Activated CD4-positive, CD25-positive, alpha-beta regulatory T cell (primary cell): ENCODE results near the gene CHTF8.
"Not testable (repeated sequence)": the region's sequence is repeated elsewhere in the genome, so short reads cannot be mapped to it uniquely, and the experiment has no call there.

ENCODE experiments used
- DNase-seq, 4 experiments: peaks; one replicate each; lab custom pipeline; 2025; lab: John Stamatoyannopoulos, UW

Gene CHTF8, protein sequence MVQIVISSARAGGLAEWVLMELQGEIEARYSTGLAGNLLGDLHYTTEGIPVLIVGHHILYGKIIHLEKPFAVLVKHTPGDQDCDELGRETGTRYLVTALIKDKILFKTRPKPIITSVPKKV

DNA sequence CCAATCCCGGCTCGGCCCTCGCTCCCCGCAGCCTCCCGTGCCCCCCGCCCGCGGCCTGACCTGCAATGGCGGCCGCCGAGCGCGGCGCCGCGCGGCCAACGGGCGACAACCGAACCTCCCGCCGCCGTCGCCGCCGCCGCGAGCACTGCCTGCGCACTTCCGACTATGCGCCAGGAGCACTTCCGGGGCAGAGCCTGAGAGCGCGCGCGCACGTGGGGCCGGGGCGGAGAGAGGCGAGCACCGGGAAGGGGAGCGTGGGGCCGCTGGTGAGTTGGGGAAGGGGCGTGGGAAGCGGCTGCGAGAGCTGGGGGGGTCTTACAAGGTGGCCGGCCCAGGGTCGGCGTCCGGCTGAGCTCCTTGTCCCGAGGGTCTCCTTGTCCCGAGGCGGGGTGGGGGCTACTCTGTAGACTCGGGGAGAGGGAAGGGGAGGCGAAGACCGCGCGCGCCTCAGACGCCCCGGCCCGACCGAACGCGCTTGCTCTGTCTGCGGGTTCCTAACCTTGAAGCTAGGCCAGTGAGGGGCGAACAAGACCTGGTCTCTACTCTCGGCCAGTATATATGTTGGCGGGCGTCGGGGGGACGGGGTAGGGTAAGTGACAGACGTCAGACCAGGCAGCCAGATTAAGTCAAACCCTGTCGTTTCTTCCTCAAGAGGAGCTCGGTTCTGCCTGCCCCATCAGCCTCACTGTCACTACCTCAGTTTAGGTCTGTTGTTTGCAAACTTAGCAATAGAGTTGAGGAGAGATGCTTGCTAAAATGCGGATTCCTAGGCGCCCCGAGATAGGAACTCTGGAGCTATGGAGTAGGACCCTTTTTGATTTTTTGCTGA lies at the start of gene CHTF8, which contains the start of gene UTP4:
Gene CHTF8, minus strand, starts transcription at position 165 of the 829 bp plus-strand sequence. CDS start 11,130 bp downstream, outside the sequence.
Gene UTP4, plus strand, starts transcription at position 226 of the 829 bp plus-strand sequence. CDS start 811 bp downstream, outside the sequence.
- DNase-seq: peak; percentile 70 to 82 (median 74)

DNA sequence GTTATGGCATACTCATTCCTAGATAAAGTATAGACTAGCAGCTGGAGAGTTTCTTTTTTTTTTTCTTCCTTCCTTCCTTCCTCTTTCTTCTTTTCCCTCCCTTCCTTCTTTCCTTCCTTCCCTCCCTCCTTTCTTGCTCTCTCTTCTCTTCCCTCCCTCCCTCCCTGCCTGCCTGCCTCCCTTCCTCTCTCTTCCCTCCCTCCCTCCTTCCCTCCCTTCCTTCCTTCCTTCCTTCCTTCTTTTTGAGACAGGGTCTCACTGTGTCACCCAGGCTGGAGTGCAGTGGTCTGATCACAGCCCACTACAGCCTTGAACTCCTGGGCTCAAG lies 47.6 kb upstream of the CHTF8 start:
- no peak for DNase-seq

DNA sequence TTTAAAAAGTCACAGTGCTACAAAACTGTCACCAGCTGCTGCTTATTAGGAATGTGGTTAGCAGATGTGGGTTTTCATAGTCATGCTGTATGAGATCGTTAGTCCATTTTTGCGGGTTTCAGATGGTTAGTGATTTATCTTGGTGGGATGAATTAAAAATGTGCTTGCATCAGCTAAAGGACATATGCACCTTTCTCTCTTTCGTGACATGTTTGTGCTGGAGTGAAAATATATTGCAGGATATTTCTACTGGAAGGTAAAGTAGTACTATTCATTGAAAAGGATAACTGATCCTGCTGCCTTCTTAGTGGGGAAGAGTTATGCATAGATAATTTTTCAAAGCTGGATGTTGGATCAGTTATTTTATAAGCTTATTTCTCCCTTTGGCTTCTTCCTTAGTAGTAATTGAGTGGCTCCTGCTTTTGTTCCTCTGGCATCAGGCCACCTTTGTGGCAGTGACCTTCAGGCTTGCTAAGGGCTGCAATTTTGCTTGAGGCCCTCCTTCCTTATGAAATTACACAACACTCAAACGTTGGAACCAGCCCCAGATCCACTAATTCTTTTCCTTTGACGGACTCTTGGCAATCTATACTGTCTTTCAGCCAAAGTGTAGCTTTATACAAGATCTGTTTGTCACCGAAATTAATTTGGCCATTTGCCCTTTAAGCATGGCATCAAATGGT lies 47.1 kb upstream of the CHTF8 start:
- DNase-seq: no peak

DNA sequence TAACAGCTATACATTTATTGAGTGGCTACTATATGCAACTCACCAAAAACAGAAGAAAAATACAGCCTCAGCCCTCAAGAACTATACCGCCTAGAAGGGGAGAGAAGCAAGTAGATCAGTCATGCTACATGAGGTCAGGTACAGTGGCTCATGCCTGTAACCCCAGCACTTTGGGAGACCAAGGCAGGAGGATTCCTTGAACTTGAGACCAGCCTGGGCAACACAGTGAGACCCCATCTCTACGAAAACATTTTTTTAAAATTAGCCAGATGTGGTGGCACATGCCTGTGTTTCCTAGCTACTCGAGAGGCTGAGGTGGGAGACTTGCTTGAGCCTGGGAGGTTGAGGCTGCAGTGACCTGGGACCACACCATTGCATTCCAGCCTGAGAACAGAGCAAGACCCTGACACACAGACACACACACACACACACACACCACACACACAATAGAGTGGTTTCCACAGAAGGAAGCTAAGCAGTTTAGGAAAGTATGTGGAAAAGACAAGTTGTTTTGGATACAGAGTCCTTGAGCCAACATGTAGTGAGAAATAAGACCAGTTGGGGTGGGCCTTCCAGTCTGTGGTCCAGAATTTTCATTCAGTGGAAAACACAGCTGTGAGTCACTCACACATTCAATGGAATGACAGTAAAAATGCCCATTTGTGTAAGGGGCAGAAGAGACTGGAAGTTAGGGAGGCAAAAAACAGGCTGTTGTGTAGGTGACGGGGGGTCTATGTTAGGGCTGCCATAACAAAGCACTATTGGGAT lies 43.8 kb upstream of the CHTF8 start:
- no peak for DNase-seq

DNA sequence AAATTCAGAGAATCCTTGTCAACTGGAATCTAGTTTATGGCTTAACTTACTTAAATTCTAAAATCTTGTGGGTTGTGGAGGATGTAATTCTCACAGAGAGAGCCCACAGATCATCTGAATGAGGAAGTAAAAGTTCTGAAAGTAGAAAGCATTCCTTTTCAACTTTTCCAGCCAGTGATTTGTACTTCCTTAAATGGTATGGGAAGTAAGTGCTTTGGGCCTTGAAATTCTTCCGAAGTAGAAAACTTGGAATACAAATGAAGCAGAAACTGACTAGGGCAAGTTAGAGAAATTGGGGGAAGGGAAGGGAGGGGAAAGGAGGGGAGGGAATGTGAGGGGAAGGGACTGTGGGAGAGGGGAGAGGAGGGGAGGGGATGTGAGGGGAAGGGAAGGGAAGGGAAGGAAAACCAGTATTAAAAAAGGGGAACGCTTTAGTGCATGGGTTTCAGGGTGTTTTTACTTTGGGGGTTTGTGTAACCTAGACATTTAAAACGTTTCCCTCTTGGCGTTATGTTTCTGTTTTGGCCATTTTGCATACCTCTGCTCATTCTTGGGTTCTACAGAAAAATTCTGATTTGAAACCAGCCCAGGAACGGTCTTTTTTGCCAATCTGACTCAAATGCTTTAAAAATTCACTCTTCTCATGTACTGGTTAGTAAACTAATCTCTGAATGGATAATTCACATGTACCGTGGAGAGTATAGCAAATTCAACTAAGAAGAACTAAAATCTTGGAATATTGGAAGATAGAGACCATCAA lies 39.1 kb upstream of the CHTF8 start:
- no peak for DNase-seq

DNA sequence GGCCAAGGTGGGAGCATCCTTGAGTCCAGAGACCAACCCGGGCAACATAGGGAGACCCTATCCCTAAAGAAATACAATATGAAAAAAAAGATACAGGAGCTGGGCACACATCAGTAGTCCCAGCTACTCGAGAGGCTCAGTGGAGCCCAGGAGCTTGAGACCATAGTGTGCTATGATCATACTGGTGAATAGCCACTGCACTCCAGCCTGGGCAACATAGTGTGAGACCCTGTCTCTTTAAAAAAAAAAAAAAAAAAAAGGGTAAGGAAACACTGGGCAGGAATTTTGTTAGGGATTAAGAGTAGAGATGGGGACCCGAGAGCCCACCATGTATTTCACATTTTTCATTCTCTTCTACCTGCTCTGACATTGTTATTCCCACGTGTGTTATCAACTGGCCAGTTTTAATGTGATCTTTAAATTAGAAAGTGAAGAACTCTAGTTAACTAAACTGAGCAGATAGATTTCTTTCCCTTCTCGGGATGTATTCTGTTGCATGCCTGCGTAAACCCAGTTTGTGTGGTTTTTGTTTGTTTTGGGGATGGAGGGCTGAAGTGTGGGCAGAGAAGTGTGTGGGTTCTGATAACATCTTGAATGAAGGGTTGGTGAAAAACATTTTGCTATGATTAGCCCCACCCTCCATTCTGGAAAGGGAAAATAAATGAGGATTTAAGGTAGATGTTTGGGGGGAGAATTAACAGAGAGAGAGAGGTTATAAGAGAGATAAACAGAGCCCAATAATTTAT lies 37.4 kb upstream of the CHTF8 start:
- DNase-seq: no peak

DNA sequence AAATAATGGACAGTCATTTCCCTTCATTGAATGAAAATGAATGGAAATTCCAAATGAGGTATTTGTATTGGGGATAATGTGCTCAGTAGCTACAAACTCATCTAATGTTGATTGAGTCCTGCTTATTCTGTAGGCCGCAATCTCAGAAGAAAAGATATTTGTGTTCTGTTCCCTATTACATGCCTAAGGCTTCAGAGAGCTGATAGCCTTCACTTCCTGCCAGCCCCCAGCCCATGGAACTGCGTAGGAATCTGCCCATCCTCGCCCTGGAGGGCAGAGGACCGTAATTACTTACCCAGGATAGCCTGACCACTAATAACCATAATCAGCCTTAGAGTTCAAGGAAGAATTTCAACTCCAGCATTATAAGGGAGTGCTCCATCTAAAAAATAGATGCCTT lies 36.7 kb upstream of the CHTF8 start:
- DNase-seq: no peak

DNA sequence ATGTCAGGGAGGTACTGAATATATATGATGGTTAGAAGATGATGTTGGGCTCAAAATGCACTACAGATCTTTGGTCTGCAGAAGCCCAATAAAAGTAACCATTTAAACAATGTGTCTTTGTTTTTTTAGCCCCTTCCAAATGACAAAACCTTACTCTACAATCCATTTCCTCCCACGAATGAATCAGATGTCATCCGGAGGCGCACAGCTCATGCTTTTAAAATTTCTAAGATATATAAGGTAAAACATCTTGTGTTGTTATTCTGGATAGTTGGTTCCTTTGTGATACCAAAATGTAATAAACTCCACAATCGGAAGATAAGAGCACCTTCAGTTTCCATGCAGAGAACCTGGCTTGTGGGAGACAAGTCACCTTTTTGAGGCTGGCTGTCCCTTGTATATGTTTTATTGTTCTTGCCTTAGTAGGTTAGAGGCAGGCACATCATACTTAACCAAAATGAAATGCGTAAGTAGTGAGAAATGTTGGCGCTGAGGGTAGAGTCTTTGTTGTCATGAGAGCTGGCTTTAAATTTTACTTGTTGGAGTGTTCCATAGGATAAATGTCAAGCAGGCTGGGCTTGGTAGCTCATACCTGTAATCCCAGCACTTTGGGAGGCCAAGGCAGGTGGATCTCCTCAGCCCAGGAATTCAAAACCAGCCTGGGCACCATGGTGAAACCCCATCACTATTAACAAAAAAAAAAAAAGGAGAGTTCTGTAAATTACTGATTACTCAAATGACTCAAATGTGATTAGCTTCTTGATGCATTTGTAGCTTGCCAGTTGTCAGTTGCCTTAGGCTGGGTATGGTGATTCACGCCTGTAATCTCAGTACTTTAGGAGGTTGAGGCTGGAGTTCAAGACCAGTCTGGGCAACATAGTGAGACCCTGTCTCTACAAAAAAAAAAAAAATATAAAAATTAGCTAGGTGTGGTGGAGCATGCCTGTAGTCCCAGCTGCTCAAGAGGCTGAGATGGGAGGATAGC lies 34.9 kb upstream of the CHTF8 start:
- no peak for DNase-seq

DNA sequence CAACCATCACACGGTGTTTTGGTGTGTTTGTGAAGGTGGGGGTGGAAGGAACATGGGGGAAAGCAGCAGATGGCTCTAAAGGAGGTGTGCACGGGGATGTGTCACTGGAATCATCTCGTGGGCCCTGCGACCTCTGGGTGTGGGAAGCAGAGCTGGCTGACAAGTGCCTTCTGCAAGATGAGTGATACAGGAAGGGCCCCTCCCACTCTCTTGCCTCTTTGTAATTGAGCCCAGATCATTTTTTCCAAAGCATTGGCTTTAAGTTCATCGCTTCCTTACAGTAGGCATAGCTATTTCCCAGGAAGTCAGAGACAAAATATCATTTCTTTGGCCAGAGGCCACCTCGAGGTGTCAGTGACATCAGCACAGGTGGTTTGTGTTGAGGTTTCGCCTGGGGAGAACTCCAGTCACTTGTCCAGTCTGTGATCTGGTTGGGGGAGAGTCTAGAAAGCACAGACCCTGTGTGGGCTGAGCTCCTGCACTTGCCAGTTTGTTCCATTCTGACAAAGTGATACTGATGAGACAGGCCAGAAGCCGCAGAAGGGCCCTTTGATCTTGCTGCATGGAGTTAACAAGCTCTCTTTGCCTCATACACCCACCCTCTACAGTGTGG lies 33.9 kb upstream of the CHTF8 start:
- peak in 1 of 4 experiments; percentile 21 for DNase-seq

DNA sequence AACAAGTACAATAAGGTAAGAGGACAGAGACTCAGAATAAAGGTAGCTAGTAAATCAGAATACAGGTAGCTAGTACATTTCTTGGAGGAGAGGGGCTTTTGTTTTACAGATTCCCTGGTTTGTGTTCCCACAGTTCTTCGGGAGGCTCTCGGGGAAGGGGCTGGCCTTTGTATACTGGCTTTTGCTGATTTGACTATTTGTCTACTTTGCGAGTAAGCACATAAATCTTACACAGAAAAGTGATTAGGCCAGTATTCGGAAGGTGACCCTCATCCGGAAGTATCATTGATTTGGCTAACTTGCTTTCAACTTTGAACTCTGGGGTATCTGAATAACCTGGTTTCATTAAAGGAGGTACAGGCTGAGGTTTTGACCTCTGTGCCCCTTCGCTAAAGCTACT lies 33.2 kb upstream of the CHTF8 start:
- DNase-seq: no peak

DNA sequence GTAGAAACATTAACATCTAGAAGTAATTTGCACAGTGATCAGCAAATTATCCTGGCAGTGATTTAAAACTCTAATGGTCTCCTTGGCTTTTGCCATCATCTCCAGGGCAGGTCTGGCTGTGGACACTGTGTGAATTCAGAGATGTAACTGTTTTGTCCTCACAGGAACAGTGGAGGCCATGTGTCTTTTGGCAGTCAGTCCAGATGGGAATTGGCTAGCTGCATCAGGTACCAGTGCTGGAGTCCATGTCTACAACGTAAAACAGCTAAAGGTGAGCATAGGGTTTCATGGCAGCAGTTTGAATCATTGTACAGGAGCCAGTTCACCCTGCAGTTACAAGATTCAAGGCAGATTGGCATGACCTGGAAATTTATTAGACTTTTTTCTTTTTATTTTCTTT lies 27.8 kb upstream of the CHTF8 start:
- no peak for DNase-seq

DNA sequence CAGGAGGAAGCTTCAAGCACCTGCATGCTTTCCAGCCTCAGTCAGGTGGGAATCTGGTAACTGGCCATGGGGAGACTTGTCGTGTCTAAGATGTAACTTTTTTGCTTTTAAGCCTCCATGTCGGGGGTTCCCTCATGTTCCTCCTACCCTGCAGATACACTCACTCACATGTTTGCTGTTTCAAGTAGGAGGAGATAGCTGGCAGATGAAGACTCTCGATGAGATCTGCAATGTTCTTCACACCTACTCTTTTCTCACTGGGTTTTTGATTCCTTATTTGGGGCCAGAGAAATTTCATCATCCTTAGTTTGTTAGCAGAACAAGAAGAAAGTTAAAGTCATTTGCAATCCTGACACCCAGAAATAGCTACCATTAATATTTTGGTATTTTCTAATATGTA lies 24.8 kb upstream of the CHTF8 start:
- no peak for DNase-seq

DNA sequence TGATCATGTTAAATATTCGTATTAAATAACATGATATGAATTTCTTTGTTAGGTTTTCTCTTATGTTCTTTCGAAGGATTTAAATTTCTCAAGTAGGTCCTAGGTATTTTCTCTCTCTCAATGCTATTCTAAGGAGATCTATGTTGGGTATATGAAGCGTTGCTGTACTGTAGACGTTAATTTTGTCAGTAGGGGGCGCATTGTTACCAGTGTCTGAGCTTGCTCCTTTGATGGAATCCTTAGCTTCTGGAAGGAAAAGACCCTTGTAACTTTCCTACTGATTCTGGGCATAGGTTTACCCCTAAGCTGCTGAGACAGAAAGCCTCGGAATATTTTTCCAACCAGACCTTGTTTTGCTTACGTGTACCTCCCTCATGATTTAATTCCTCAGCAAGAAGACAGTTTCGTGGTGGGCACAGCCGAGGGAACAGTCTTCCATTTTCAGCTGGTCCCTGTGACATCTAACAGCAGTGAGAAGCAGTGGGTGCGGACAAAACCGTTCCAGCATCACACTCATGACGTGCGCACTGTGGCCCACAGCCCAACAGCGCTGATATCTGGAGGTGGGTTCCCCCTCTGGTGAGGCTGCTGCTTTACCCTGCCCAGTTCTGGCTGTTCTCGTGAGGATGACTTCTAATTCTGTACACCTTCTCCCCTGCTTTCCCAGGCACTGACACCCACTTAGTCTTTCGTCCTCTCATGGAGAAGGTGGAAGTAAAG lies 17.9 kb upstream of the CHTF8 start:
- peak in 2 of 4 experiments; percentile 9 to 12 for DNase-seq

DNA sequence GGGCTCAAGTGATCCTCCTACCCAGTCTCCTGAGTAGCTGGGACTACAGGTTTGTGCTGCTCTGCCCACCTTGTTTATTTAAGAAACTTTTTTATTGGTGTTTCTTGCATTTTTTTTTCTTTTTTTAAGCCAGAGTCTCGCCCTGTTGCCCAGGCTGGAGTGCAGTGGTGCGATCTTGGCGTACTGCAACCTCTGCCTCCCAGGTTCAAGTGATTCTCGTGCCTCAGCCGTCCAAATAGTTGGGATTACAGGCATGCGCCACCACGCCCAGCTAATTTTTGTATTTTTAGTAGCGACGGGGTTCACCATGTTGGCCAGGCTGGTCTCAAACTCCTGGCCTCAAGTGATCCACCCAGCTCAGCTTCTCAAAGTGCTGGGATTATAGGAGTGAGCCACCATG lies 17.2 kb upstream of the CHTF8 start:
- not testable (repeated sequence) for DNase-seq

DNA sequence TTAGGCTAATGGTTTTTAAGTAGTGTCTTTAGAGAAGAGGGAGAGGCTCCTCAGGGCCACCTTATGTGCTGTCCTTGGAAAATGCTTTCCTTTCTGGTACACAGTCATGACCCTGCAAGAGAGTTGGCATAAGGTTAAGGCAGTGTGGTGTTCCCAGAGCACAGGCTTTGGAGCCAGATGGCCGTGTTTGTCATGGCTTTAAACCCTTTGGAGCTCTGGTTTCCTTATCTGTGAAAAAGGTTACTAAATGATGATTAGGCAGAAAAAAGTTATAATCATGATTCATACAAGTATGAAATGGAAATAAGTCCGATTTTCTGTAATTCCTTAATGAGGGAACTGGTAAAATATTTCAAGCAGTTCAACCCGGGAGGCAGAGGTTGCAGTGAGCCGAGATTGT lies 13.3 kb upstream of the CHTF8 start:
- no peak for DNase-seq

DNA sequence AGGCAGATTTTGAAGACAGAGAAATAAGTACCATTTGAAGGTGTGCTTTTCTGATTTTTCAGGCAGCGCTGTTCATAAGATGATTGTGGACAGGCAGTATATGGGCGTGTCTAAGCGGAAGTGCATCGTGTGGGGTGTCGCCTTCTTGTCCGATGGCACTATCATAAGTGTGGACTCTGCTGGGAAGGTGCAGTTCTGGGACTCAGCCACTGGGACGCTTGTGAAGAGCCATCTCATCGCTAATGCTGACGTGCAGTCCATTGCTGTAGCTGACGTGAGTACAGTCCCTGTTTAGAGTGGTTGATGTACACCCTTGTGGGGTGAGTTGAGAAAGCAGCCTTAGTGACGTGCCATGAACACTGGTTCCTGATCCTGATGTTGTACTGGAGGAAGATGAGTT lies 10.7 kb upstream of the CHTF8 start:
- DNase-seq: no peak

DNA sequence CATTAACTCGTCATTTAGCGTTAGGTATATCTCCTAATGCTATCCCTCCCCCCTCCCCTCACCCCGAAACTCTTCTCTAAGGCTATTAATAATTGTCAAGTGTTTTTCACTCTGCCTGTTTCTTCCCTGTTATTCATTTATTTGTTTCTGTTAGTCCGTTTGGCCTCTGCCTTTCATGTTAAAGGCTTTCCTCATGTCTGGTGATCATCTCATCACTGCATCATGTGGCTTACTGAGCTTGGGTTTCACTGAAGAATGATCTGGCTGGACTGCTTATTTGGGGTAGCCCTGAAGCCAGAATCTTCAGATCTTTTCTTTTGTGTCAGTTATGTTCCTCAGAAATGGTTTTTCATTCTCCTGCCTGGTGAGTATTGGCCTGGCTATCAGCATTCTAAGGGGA lies 9.5 kb upstream of the CHTF8 start:
- no peak for DNase-seq

DNA sequence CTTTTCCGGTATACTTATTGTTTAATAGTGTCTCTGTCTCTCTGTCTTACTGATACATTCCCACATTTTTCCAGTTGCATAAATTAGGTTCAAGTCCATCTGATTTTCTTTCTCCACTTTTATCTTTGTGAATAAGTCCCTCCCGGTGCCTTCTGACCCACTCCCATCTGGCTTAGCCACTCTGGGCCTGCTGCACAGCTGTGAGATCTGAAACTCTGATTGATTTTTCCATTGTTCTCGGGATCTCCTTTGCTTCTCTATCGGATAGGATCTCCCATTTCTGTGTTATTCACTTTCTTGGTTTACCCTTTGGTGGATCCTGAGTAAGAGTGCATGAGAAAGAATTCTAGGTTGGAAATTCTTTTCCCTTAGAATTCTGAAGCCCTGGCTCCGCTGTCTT lies 8.6 kb upstream of the CHTF8 start:
- DNase-seq: no peak

DNA sequence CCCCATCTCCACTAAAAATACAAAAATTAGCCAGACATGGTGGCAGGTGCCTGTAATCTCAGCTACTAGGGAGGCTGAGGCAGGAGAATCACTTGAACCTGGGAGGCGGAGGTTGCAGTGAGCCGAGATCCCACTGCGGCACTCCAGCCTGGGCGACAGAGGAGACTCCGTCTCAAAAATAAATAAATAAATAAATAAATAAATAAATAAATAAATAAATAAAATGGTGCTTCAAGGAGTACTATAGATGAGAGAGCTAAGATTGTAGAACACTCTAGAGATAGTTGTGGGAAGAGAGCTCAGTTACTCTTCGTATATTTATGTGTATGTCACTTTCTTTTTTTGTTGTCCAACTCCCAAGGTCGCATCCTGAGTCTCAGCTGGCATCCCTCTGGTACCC lies 7.1 kb upstream of the CHTF8 start:
- not testable (repeated sequence) for DNase-seq
